IMR-90 (cell line): ENCODE results near the gene DOCK4. TPM values are rescaled to one million over a fixed set of nuclear protein-coding genes. Genes with fewer than 3 reads are reported as not detected.

Source experiments
- ATAC-seq: fragments of 200-7000 bp; cut with Tn5 transposase; 2 replicates; pipeline ENCODE4 v1.9.1; 2020; ENCODE audit warnings: low read depth, mild to moderate bottlenecking, moderate library complexity
- BruUV-seq: library from RNA; stranded (reverse); fragments of 400-500 nt; replicated peaks from 2 replicates; lab custom pipeline; 2021; lab: Mats Ljungman, UMichigan
- CTCF ChIA-PET: fragments of 300-600 bp; formaldehyde crosslinking; extraction: SDS; loops from one replicate; lab custom pipeline; 2021; ENCODE audit warnings: antibody characterized with exemption; lab: Yijun Ruan, JAX
- POLR2A ChIA-PET: fragments of 300-600 bp; sonication (Branson Sonifier 250); formaldehyde crosslinking; loops from one replicate; lab custom pipeline; 2022; ENCODE audit warnings: antibody characterized with exemption; ENCODE audit not compliant: unreplicated experiment; lab: Charles Lee
- DNase-seq: peaks from one replicate; pipeline ENCODE4 v3.0.0; 2013
- H2AFZ ChIP-seq: replicated peaks from 2 replicates; pipeline ENCODE3; 2013; ENCODE audit warnings: low read length, mild to moderate bottlenecking; ENCODE audit not compliant: poor library complexity
- H2AK5ac ChIP-seq: 2 replicates; pipeline ENCODE4 v1.6.1; 2013; ENCODE audit warnings: low read depth, low read length, inconsistent platforms
- H2AK9ac ChIP-seq: replicated peaks from 2 replicates; pipeline ENCODE3; 2013; ENCODE audit warnings: mild to moderate bottlenecking, low read depth, low read length, moderate library complexity; ENCODE audit not compliant: poor library complexity
- H2BK120ac ChIP-seq: 2 replicates; pipeline ENCODE4 v1.6.1; 2013; ENCODE audit warnings: low read depth, low read length, inconsistent platforms
- H2BK15ac ChIP-seq: 3 replicates; pipeline ENCODE4 v1.6.1; 2013; ENCODE audit warnings: low read depth, low read length, inconsistent platforms
- H2BK20ac ChIP-seq: 2 replicates; pipeline ENCODE4 v1.6.1; 2013; ENCODE audit warnings: low read depth, mild to moderate bottlenecking, inconsistent platforms, low read length, moderate library complexity
- H2BK5ac ChIP-seq: 2 replicates; pipeline ENCODE4 v1.6.1; 2013; ENCODE audit warnings: mild to moderate bottlenecking, low read depth, low read length, inconsistent platforms; ENCODE audit not compliant: poor library complexity, severe bottlenecking
- H3K14ac ChIP-seq: replicated peaks from 2 replicates; pipeline ENCODE4 v1.6.1; 2013; ENCODE audit warnings: low read depth, low read length, inconsistent platforms
- H3K18ac ChIP-seq: 2 replicates; pipeline ENCODE4 v1.6.1; 2013; ENCODE audit warnings: low read depth, low read length, control low read depth
- H3K23ac ChIP-seq: 2 replicates; pipeline ENCODE4 v1.6.1; 2013; ENCODE audit warnings: low read depth, low read length, inconsistent platforms
- H3K27ac ChIP-seq: 2 replicates; pipeline ENCODE4 v1.5.1; 2013; ENCODE audit warnings: mild to moderate bottlenecking, control low read depth, low read length; ENCODE audit not compliant: insufficient read depth
- H3K27me3 ChIP-seq: 2 replicates; pipeline ENCODE4 v1.6.1; 2013; ENCODE audit warnings: low read length; ENCODE audit not compliant: control insufficient read depth, insufficient read depth
- H3K36me3 ChIP-seq: 2 replicates; pipeline ENCODE4 v1.6.1; 2013; ENCODE audit warnings: low read length, mixed read lengths; ENCODE audit not compliant: control insufficient read depth, insufficient read depth
- H3K4ac ChIP-seq: 2 replicates; pipeline ENCODE4 v1.6.1; 2013; ENCODE audit warnings: low read depth, low read length, inconsistent platforms
- H3K4me1 ChIP-seq: 2 replicates; pipeline ENCODE4 v1.6.1; 2013; ENCODE audit warnings: low read length, mixed read lengths; ENCODE audit not compliant: control insufficient read depth, insufficient read depth
- H3K4me2 ChIP-seq: 2 replicates; pipeline ENCODE4 v1.6.1; 2013; ENCODE audit warnings: low read depth, mild to moderate bottlenecking, control low read depth, low read length, moderate library complexity
- H3K4me3 ChIP-seq: 2 replicates; pipeline ENCODE4 v1.5.1; 2013; ENCODE audit warnings: low read depth, mild to moderate bottlenecking, control low read depth, low read length, moderate library complexity; ENCODE audit not compliant: insufficient read depth
- H3K56ac ChIP-seq: 2 replicates; pipeline ENCODE4 v1.6.1; 2013; ENCODE audit warnings: low read length, inconsistent platforms; ENCODE audit not compliant: insufficient read depth; ENCODE audit errors: extremely low read depth
- H3K79me1 ChIP-seq, 2 experiments: 2 replicates each; pipeline ENCODE4 v1.6.1; 2013; ENCODE audit warnings: low read length in 2 of 2, inconsistent platforms in 1 of 2, low read depth in 1 of 2
- H3K9ac ChIP-seq: 2 replicates; pipeline ENCODE4 v1.6.1; 2013; ENCODE audit warnings: low read depth, low read length, control low read depth
- H3K9me1 ChIP-seq: 2 replicates; pipeline ENCODE4 v1.6.1; 2013; ENCODE audit warnings: low read length, inconsistent platforms; ENCODE audit not compliant: insufficient read depth
- H3K9me3 ChIP-seq: 2 replicates; pipeline ENCODE4 v1.6.1; 2013; ENCODE audit warnings: low read length; ENCODE audit not compliant: control insufficient read depth, insufficient read depth
- H4K20me1 ChIP-seq: 2 replicates; pipeline ENCODE4 v1.6.1; 2013; ENCODE audit warnings: low read length, inconsistent platforms; ENCODE audit not compliant: insufficient read depth
- H4K5ac ChIP-seq: 2 replicates; pipeline ENCODE4 v1.6.1; 2013; ENCODE audit warnings: mild to moderate bottlenecking, low read depth, low read length, control low read depth
- H4K8ac ChIP-seq, 2 experiments: 2 replicates each; pipeline ENCODE4 v1.6.1; 2013; ENCODE audit warnings: low read depth in 2 of 2, low read length in 2 of 2, control low read depth in 1 of 2, inconsistent platforms in 1 of 2
- H4K91ac ChIP-seq: 2 replicates; pipeline ENCODE4 v1.6.1; 2013; ENCODE audit warnings: low read depth, low read length, inconsistent platforms; ENCODE audit not compliant: insufficient read depth
- BHLHE40 ChIP-seq: fragments of 150-350 bp; IDR thresholded peaks from 2 replicates; pipeline ENCODE4 v1.6.1; 2016; ENCODE audit warnings: mild to moderate bottlenecking, low read depth, low read length
- CEBPB ChIP-seq: IDR thresholded peaks from 2 replicates; pipeline ENCODE4 v1.6.1; 2012; ENCODE audit warnings: low read depth, low read length, improper control_type of control experiment
- CHD1 ChIP-seq: IDR thresholded peaks from 2 replicates; pipeline ENCODE4 v1.6.1; 2012; ENCODE audit warnings: low read depth, low read length, improper control_type of control experiment
- CTCF ChIP-seq: conservative IDR thresholded peaks from 2 replicates; pipeline ENCODE4 v1.5.1; 2012; ENCODE audit warnings: mild to moderate bottlenecking, low read depth, low read length, improper control_type of control experiment
- FOS ChIP-seq: fragments of 150-350 bp; IDR thresholded peaks from 2 replicates; pipeline ENCODE4 v1.6.1; 2016; ENCODE audit warnings: low read depth, low read length
- MAFK ChIP-seq: IDR thresholded peaks from 2 replicates; pipeline ENCODE4 v1.6.1; 2012; ENCODE audit warnings: low read depth, low read length, improper control_type of control experiment
- MXI1 ChIP-seq: IDR thresholded peaks from 2 replicates; pipeline ENCODE4 v1.6.1; 2012; ENCODE audit warnings: low read depth, mild to moderate bottlenecking, low read length, moderate library complexity, borderline replicate concordance
- NFE2L2 ChIP-seq: fragments of 150-350 bp; IDR thresholded peaks from 2 replicates; pipeline ENCODE4 v1.6.1; 2016; ENCODE audit warnings: low read depth, mild to moderate bottlenecking, low read length
- POLR2A ChIP-seq: IDR thresholded peaks from 2 replicates; pipeline ENCODE4 v1.6.1; 2012; ENCODE audit warnings: mild to moderate bottlenecking, low read depth, low read length
- RAD21 ChIP-seq: IDR thresholded peaks from 2 replicates; pipeline ENCODE4 v1.6.1; 2012; ENCODE audit warnings: low read length, improper control_type of control experiment
- RFX5 ChIP-seq: IDR thresholded peaks from 2 replicates; pipeline ENCODE4 v1.8.0; 2012; ENCODE audit warnings: low read depth, mild to moderate bottlenecking, low read length, moderate library complexity
- SMC3 ChIP-seq: fragments of 150-350 bp; IDR thresholded peaks from 2 replicates; pipeline ENCODE4 v1.6.1; 2016; ENCODE audit warnings: low read depth, mild to moderate bottlenecking, antibody characterized with exemption, low read length, moderate library complexity
- WGBS, 2 experiments: methylation state at CpG; one replicate each; pipeline versions ENCODE4 v1.1.5 to v1.1.7; 2013; ENCODE audit warnings: missing lambda C conversion rate in 2 of 2; ENCODE audit not compliant: insufficient read length in 1 of 2; ENCODE audit errors: extremely low coverage in 2 of 2; 5-methylcytosine and 5-hydroxymethylcytosine counted together
- dilution Hi-C: fragments of 300-500 bp; cut with HindIII; formaldehyde crosslinking; loops from one replicate; pipeline ENCODE4 v1.14.3; 2018; ENCODE audit warnings: low sequenced_read_pairs; ENCODE audit not compliant: unreplicated experiment
- in situ Hi-C: fragments of 300-500 bp; cut with MboI; formaldehyde crosslinking; loops from 3 replicates; pipeline ENCODE4 v1.14.3; 2019; ENCODE audit warnings: low sequenced_read_pairs, inconsistent platforms, mixed read lengths
- intact Hi-C: fragments of 100-400 bp; cut with micrococcal nuclease; formaldehyde crosslinking; loops from 2 replicates; pipeline ENCODE4 v1.10.0; 2022
- polyA plus RNA-seq, 3 experiments: library from polyadenylated mRNA; depleted of rRNA; stranded (reverse); fragments of >200 nt; gene quantifications; 2 replicates each; pipeline ENCODE4 v1.2.3, GENCODE V29; 2012; ENCODE audit warnings: low replicate concordance in 1 of 3
- total RNA-seq: library from RNA; depleted of rRNA; stranded (reverse); fragments of >200 nt; gene quantifications from 2 replicates; pipeline ENCODE4 v1.2.3, GENCODE V29; 2012
- TF ChIP-seq, protein P1 (sequence below): fragments of 150-350 bp; IDR thresholded peaks from 2 replicates; pipeline ENCODE4 v1.6.1; 2017; ENCODE audit warnings: mild to moderate bottlenecking, antibody characterized with exemption, low read length, low read depth
- TF ChIP-seq, protein P2 (sequence below): fragments of 150-350 bp; IDR thresholded peaks from 2 replicates; pipeline ENCODE4 v1.6.1; 2016; ENCODE audit warnings: low read depth, mild to moderate bottlenecking, low read length, moderate library complexity, borderline replicate concordance

Gene DOCK4
- total and polyA plus RNA-seq, 2 of the 4 experiments (the other 2 are of a cell fraction), result 4.4 to 12.2 TPM

- intact Hi-C loops (loop anchor here (1.0 to 10.0 kb wide), 7 partner anchors 62 to 441 kb away; no protein-coding TSS in a partner anchor), dilution Hi-C loops (no loop called here), in situ Hi-C loops (loop anchor here (10.0 to 25.0 kb wide), 2 partner anchors 210 to 442 kb away; no protein-coding TSS in a partner anchor)
- H4K8ac ChIP-seq, result peak overlapping the region; percentile 13 to 73; a peak in 3 of 4 replicates
- H3K4me1 ChIP-seq, result no peaks in the 10 kb centered on the region
- H2BK15ac ChIP-seq, result peak overlapping the region; percentile 69; the same call in 2 of the 3 replicates
- H3K18ac ChIP-seq, result peak overlapping the region; percentile 72
- H2BK120ac ChIP-seq, result peak overlapping the region; percentile 69
- H3K23ac ChIP-seq, result peak overlapping the region; percentile 96
- H3K9me3 ChIP-seq, result no peaks in the 10 kb centered on the region
- peak overlapping the region; percentile 77 for H3K9ac ChIP-seq
- no peaks in the 10 kb centered on the region for H3K36me3 ChIP-seq
- H4K5ac ChIP-seq, result peak overlapping the region; percentile 45
- peak overlapping the region; percentile 65 for H2BK5ac ChIP-seq
- DNase-seq, result no peak
- peak overlapping the region; percentile 76 for H3K4ac ChIP-seq
- ChIA-PET POLR2A (no interaction called here), CTCF (interaction anchor here (0.9 to 1.2 kb wide), 3 partner anchors 10 to 448 kb away, joined by 3 read pairs; no protein-coding TSS in a partner anchor)
- H3K27me3 ChIP-seq, result no peaks in the 10 kb centered on the region
- peak overlapping the region; percentile 31 for H2BK20ac ChIP-seq
- H2AK9ac ChIP-seq, result peak overlapping the region; percentile 92
- WGBS, 2 experiments, result no CpG with 5 or more reads among the region's 14 CpGs
- H3K4me3 ChIP-seq, result peak overlapping the region; percentile 71
- peak overlapping the region; percentile 1; the same call in 1 of the 2 replicates for H2AK5ac ChIP-seq
- ATAC-seq, result no peak
- H3K27ac ChIP-seq, result peak overlapping the region; percentile 62
- no peaks in the 10 kb centered on the region for H3K9me1 ChIP-seq
- no peaks in the 10 kb centered on the region for H4K20me1 ChIP-seq
- H3K56ac ChIP-seq, result peak overlapping the region; percentile 69
- peak overlapping the region; percentile 98 for H3K4me2 ChIP-seq
- TSS peak; percentile 10 for BruUV-seq
- H2AFZ ChIP-seq, result peak overlapping the region; percentile 95
- H4K91ac ChIP-seq, result peak overlapping the region; percentile 38
- H3K14ac ChIP-seq, result peak overlapping the region; percentile 47
- H3K79me1 ChIP-seq, result peaks cover 30 to 52% of the 10 kb centered on the region in 2 experiments
- no peak for TF ChIP-seq RFX5
- no peak for TF ChIP-seq CHD1
- no peak for TF ChIP-seq POLR2A
- no peak for TF ChIP-seq FOS
- no peak for TF ChIP-seq CEBPB
- TF ChIP-seq, protein P1, sequence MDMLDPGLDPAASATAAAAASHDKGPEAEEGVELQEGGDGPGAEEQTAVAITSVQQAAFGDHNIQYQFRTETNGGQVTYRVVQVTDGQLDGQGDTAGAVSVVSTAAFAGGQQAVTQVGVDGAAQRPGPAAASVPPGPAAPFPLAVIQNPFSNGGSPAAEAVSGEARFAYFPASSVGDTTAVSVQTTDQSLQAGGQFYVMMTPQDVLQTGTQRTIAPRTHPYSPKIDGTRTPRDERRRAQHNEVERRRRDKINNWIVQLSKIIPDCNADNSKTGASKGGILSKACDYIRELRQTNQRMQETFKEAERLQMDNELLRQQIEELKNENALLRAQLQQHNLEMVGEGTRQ, result no peak
- TF ChIP-seq MXI1, result no peak
- no peak for TF ChIP-seq MAFK
- TF ChIP-seq, protein P2, sequence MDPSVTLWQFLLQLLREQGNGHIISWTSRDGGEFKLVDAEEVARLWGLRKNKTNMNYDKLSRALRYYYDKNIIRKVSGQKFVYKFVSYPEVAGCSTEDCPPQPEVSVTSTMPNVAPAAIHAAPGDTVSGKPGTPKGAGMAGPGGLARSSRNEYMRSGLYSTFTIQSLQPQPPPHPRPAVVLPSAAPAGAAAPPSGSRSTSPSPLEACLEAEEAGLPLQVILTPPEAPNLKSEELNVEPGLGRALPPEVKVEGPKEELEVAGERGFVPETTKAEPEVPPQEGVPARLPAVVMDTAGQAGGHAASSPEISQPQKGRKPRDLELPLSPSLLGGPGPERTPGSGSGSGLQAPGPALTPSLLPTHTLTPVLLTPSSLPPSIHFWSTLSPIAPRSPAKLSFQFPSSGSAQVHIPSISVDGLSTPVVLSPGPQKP, result no peak
- no peak for TF ChIP-seq NFE2L2
- TF ChIP-seq RAD21, result no peak
- no peak for TF ChIP-seq CTCF
- no peak for TF ChIP-seq SMC3
- no peak for TF ChIP-seq BHLHE40
Observed at GRCh38 chr7:112204499-112205342, 1.5 kb downstream of the DOCK4 start.
